AG04449 (cell line): Measurements from ENCODE around the gene ADH7.

Source experiments
- CTCF ChIA-PET: fragments of 350-600 bp; formaldehyde crosslinking; extraction: SDS; loops from one replicate; lab custom pipeline; 2021; ENCODE audit warnings: antibody characterized with exemption; lab: Yijun Ruan, JAX
- POLR2A ChIA-PET: fragments of 400-600, 350-600 bp; formaldehyde crosslinking; extraction: SDS; loops from one replicate; lab custom pipeline; 2020; ENCODE audit warnings: antibody characterized with exemption, inconsistent platforms; lab: Yijun Ruan, JAX
- DNase-seq: peaks from one replicate; pipeline ENCODE4 v3.0.0-alpha.2; 2010; ENCODE audit warnings: low read depth, low spot score
- H3K4me3 ChIP-seq: 2 replicates; pipeline ENCODE4 v1.5.1; 2011; ENCODE audit warnings: low read depth, mild to moderate bottlenecking, control low read depth, low read length
- TF ChIP-seq, protein P1 (sequence below): IDR thresholded peaks from one replicate; pipeline ENCODE4 v1.5.1; 2011; ENCODE audit warnings: mild to moderate bottlenecking, moderate library complexity, low read length, control low read depth, inconsistent platforms; ENCODE audit not compliant: insufficient read depth; ENCODE audit errors: missing control alignments

The ADH7 gene

DNA sequence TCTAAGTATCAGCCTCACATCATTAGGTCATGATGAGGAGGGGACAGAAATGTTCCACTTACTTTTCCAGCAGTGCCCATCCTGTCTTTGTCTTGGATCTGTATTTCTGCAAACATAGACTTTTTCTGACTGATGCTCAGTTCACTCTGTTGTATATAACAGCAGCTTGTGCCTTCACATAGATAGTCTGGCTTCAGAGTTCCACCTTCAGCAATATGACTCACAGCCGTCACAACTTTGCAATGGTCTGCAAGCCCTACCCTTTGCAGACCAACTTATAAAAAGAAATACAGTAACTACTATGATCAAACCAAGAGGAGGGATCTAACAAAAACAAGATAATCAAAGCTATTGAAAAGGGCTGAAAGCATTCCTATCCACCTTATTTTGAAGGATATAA lies at the start of gene ADH7:
Gene ADH7, minus strand, starts transcription at position 189 of the 400 bp plus-strand sequence. Its CDS starts 109 bp downstream, at position 80.
- ChIA-PET CTCF (no interaction called here), POLR2A (no interaction called here)
- H3K4me3 ChIP-seq: no peak within 1 kb of the TSS
- DNase-seq: no peak
- TF ChIP-seq, protein P1, sequence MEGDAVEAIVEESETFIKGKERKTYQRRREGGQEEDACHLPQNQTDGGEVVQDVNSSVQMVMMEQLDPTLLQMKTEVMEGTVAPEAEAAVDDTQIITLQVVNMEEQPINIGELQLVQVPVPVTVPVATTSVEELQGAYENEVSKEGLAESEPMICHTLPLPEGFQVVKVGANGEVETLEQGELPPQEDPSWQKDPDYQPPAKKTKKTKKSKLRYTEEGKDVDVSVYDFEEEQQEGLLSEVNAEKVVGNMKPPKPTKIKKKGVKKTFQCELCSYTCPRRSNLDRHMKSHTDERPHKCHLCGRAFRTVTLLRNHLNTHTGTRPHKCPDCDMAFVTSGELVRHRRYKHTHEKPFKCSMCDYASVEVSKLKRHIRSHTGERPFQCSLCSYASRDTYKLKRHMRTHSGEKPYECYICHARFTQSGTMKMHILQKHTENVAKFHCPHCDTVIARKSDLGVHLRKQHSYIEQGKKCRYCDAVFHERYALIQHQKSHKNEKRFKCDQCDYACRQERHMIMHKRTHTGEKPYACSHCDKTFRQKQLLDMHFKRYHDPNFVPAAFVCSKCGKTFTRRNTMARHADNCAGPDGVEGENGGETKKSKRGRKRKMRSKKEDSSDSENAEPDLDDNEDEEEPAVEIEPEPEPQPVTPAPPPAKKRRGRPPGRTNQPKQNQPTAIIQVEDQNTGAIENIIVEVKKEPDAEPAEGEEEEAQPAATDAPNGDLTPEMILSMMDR: no peak

DNA sequence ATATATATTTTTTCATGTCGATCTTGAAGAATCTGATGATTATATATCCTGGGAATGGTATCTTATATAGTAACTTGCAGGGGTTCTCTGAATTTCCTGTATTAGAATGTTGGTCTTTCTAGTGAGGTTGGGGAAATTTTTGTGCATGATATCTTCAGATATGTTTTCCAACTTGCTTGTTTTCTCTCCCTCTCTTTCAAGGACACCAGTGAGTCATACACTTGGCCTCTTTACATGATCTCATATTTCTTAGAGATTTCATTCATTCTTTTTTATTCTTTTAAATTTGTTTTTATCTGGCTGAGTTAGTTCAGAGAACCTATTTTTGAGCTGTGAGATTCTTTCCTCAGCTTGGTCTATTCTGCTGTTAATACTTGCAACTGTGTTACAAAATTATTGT lies 48.5 kb upstream of the ADH7 start:
- no peak overlapping the region for H3K4me3 ChIP-seq
- CTCF ChIA-PET: no interaction called here
- POLR2A ChIA-PET: no interaction called here
- DNase-seq: no peak
- TF ChIP-seq, protein P1: no peak

DNA sequence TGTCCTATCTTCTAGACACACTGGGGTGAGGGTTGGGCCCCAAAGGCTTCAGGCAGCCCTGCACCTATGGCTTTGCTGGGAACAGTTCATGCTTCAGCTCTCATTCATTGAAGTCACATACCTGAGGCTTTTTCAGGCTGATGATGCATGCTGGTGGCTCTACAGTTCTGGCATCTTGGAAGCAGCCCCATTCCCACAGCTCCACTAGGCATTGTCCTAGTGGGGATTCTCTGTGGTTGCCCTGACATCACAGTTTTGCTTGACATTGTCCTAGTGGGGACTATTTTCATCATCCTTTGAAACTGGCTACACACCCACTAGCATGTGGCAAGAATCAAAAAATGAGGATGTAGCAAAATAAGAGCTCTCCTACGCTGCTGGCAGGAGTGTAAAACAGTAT lies 38.0 kb upstream of the ADH7 start:
- TF ChIP-seq, protein P1: no peak
- ChIA-PET POLR2A (no interaction called here), CTCF (interaction anchor here (3.9 kb wide), 1 partner anchor 9 kb away, joined by 28 read pairs; no protein-coding TSS in a partner anchor)
- no peak for DNase-seq
- no peak overlapping the region for H3K4me3 ChIP-seq

DNA sequence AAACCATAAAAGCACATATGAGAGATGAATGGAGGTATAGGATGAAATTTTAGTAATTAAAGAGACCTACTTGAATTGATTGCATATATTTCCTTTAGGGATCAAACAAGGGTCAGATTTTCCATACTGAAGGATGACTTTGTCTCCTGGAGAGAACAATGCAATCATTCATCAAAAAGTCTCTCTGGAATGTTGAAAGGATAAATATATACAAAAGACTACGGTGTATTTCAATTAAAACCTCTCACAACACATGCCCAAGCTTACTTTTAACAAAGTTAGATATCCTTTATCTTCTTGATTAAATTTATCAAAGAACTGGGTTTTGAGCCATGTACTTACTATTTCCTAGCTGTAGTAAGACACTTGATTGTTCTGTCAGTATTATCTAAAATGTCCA lies 36.8 kb upstream of the ADH7 start:
- TF ChIP-seq, protein P1: no peak
- CTCF ChIA-PET: interaction anchor here (1.4 to 3.9 kb wide), 2 partner anchors 8 to 9 kb away, joined by 4 to 28 read pairs; no protein-coding TSS in a partner anchor

DNA sequence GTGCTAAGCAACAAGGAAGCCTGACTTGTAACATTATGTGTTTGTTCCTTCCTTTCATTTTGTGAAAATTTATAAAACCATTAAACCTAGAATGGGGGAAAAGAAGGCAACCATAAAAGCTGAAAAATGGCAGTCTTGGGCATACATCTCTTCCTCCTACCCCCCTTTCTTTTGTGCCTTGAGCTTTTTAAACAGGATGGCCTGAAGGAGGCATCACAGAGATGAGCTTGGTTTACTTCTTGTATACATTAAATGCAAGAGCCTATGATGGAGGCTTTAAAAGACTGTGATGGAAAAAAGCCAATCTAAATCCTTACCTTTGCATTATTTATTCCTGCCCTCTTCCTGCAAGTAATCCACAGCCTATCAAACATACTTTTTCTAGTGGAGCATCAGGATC lies 36.2 kb upstream of the ADH7 start:
- CTCF ChIA-PET: interaction anchor here (1.4 kb wide), 1 partner anchor 8 kb away, joined by 4 read pairs; no protein-coding TSS in a partner anchor
- DNase-seq: no peak
- POLR2A ChIA-PET: no interaction called here

More for the DNA sequence above, 36.8 kb upstream of the ADH7 start:
- no peak overlapping the region for H3K4me3 ChIP-seq
- DNase-seq: no peak
- POLR2A ChIA-PET: no interaction called here

DNA sequence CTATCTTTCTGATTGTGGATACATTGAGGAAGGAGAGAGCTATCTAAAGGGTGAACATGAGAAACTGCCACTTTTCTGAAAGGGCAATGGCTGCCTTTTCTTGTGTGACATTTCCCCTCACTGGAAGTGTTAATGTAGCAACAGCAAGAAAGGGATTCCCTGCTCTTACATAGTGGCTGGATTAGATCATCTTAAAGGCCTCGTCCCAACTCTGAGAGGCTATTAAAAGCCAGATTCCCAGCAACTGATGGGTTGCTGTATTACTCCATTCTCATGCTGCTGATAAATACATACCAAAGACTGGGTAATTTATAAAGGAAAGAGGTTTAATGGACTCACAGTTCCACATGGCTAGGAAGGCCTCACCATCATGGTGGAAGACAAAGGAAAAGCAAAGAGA lies 33.7 kb upstream of the ADH7 start:
- TF ChIP-seq, protein P1: no peak
- no peak for DNase-seq
- POLR2A ChIA-PET: no interaction called here
- CTCF ChIA-PET: interaction anchor here (0.5 to 0.8 kb wide), 2 partner anchors 1326 to 1910 kb away, joined by 3 read pairs; partner anchors contain the start of gene STPG2
- no peak overlapping the region for H3K4me3 ChIP-seq

More for the DNA sequence above, 36.2 kb upstream of the ADH7 start:
- no peak overlapping the region for H3K4me3 ChIP-seq
- TF ChIP-seq, protein P1: no peak
